ENCODE results near the gene TNFRSF1B.

Gene TNFRSF1B

DNA sequence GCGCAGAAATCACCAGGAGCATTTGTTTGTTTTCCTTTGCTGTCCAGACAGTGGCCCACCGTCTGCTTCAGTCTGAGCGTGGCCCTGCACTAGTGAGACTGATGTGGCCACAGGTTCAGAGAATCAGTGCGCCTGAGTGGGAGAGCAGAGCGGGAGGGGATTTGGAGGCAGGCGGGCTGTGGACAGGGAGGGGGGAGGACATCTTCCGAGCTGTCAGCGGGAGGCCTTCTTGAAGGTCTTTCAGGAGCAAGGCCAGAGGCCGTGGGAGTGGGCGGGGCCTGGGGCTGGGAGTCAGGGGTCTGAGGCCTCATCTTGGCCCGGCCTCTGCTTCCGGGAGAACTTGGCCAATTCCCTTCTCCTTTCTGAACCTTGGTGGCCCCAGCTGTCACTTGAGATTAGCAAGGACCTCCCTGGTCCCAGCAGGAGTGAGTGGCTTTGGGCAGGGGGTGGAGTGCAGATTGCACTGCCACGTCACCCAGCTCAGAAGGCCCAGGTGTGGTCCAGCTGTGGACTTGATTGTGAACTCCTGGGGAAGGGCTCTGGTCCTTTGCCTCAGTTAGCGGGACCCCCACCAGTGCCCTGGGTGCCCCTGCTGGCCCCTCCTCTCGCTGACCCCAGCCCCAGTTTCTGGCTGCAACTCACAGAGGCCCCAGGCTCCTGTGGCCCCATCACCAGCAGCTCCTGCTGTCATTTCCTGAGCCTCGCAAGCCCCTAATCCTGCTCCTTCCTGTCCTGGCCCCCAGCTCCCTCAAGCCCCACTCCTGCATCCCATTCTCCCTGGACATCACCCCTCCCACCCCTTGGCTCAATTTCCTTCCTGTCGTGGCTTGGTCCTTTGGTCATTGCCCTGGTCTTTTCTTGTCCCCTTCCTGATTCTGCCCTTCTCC lies 8.4 kb downstream of the TNFRSF1B start:
- TF ChIP-seq, protein P1, sequence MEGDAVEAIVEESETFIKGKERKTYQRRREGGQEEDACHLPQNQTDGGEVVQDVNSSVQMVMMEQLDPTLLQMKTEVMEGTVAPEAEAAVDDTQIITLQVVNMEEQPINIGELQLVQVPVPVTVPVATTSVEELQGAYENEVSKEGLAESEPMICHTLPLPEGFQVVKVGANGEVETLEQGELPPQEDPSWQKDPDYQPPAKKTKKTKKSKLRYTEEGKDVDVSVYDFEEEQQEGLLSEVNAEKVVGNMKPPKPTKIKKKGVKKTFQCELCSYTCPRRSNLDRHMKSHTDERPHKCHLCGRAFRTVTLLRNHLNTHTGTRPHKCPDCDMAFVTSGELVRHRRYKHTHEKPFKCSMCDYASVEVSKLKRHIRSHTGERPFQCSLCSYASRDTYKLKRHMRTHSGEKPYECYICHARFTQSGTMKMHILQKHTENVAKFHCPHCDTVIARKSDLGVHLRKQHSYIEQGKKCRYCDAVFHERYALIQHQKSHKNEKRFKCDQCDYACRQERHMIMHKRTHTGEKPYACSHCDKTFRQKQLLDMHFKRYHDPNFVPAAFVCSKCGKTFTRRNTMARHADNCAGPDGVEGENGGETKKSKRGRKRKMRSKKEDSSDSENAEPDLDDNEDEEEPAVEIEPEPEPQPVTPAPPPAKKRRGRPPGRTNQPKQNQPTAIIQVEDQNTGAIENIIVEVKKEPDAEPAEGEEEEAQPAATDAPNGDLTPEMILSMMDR (IDR thresholded peaks at IDR 0.05): no peak
- Histone ChIP-seq H3K27ac (peak overlapping the region; percentile 97), H3K4me1 (ENCODE audit: control insufficient read depth in 1 of 2, insufficient read depth in 1 of 2, low read depth in 1 of 2, low read length in 1 of 2) (peaks cover 98 to 100% of the 10 kb centered on the region in 2 experiments)

DNA sequence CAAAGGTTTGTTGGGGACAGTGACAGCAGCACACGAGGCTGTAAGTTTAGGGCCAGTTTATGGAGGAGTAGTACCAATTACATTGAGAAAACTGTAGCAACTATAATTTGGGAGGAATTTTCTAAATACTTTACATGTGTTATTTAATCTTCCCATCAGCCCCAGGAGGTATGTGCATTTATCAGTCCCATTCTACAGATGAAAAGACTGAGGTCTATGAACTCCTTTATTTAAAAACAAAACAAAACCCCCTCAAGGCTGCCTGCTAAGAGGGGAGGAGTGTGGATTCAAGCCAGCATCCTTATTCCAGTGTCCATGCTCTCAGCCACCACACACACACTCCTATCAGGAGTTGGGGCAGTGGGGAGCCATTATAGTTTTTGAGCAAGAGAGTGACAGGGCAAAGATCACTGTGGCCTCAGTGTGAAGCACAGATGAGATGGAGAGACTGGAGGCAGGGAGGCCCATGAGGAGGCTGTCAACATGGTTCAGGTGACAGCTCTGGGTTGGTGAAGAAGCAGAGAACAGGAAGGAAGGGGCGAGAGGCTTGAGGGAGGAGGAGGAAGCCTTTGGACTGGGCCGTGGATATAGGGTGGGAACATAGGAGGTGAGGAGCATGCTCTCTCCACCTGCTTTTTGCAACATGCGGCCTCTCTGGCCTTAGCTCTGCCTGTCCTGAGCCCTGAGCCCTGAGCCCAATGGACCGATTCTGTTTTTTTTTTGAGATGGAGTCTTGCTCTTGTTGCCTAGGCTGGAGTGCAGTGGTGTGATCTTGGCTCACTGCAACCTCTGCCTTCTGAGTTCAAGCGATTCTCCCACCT lies 9.7 kb downstream of the TNFRSF1B start:
- Histone ChIP-seq H3K27me3 (no peaks in the 10 kb centered on the region), H3K4me1 (ENCODE audit: control insufficient read depth in 1 of 2, insufficient read depth in 1 of 2, low read depth in 1 of 2, low read length in 1 of 2) (peaks cover 100% of the 10 kb centered on the region in 2 experiments), H3K27ac (peak overlapping the region; percentile 97), H3K4me3 (ENCODE audit: low read depth in 1 of 2, low read length in 1 of 2) (peak overlapping the region in 1 of 2 experiments; percentile 54), H3K36me3 (peaks cover 46% of the 10 kb centered on the region), H3K9me3 (no peaks in the 10 kb centered on the region)
- TF ChIP-seq, protein P1 (IDR thresholded peaks at IDR 0.05): no peak

More for the DNA sequence above, 8.4 kb downstream of the TNFRSF1B start:
- Histone ChIP-seq H3K27me3 (no peaks in the 10 kb centered on the region), H3K4me3 (ENCODE audit: low read depth in 1 of 2, low read length in 1 of 2) (peak overlapping the region; percentile 54 to 58), H3K9me3 (no peaks in the 10 kb centered on the region), H3K36me3 (peaks cover 48% of the 10 kb centered on the region)

DNA sequence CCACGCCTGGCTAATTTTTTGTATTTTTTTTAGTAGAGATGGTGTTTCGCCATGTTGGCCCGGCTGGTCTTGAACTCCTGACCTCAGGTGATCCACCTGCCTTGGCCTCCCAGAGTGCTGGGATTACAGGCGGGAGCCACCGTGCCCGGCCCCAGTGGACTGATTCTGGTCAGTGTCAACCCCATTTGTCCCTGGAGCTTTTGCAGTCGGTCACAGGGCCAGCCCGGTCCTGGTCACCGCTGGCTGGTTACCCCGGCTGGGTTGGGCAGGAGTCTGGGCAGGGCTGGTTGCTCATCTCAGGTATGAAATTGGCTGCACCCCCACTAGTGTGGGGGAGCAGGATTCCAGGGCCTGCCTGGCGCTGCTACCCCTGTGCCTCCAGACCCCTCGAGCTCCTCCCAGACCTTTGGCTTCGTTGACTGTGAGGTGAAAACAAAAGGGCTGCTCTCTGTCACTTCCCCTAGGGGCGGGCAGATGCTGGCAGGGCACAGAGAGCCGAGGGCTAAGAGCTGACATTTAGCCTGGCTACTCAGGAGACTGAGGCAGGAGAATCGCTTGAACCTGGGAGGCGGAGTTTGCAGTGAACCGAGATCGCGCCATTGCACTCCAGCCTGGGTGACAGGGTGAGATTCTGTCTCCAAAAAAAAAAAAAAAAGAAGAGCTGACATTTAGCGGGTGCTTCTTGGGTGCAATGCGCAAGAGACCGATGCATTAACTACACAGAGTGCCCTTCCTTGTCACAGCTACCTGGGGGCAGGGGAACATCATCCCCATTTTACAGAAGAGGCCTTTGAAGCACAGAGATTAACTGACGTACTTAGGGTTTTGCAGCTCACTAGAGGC lies 10.6 kb downstream of the TNFRSF1B start:
- Histone ChIP-seq H3K36me3 (peaks cover 50% of the 10 kb centered on the region), H3K4me3 (ENCODE audit: low read depth in 1 of 2, low read length in 1 of 2) (peak overlapping the region; percentile 54 to 66), H3K27me3 (no peaks in the 10 kb centered on the region), H3K9me3 (no peaks in the 10 kb centered on the region), H3K4me1 (ENCODE audit: control insufficient read depth in 1 of 2, insufficient read depth in 1 of 2, low read depth in 1 of 2, low read length in 1 of 2) (peaks cover 100% of the 10 kb centered on the region in 2 experiments), H3K27ac (peak overlapping the region; percentile 97)
- TF ChIP-seq, protein P1 (IDR thresholded peaks at IDR 0.05): no peak

DNA sequence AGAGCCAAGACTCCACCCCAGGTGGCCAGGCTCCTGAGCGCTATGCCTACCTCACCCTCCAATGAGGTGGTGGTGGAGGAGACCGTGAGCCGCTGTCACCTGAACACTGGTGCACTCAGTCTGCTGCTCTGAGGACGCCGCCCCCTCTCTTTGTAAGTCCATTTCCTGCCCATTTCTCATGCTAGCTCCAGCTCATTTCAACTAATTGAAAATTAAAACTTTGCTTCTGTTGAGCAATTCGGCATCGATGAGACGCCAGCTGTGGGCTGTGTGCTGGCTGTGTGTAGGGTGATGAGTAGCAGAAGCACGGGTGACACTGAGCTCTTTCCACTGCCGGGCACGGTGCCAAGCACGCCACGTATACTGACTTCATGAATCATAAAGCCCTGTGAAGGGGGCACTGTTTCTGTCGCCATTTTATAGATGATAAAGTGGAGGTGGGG lies 11.2 kb downstream of the TNFRSF1B start:
- H3K4me1 ChIP-seq (ENCODE audit: control insufficient read depth in 1 of 2, insufficient read depth in 1 of 2, low read depth in 1 of 2, low read length in 1 of 2): peaks cover 100% of the 10 kb centered on the region in 2 experiments
- H3K36me3 ChIP-seq: peaks cover 53% of the 10 kb centered on the region
- H3K27ac ChIP-seq: peak overlapping the region; percentile 97
- H3K27me3 ChIP-seq: no peaks in the 10 kb centered on the region
- no peaks in the 10 kb centered on the region for H3K9me3 ChIP-seq
- H3K4me3 ChIP-seq (ENCODE audit: low read depth in 1 of 2, low read length in 1 of 2): peak overlapping the region; percentile 54 to 66
- TF ChIP-seq, protein P1 (IDR thresholded peaks at IDR 0.05): no peak

DNA sequence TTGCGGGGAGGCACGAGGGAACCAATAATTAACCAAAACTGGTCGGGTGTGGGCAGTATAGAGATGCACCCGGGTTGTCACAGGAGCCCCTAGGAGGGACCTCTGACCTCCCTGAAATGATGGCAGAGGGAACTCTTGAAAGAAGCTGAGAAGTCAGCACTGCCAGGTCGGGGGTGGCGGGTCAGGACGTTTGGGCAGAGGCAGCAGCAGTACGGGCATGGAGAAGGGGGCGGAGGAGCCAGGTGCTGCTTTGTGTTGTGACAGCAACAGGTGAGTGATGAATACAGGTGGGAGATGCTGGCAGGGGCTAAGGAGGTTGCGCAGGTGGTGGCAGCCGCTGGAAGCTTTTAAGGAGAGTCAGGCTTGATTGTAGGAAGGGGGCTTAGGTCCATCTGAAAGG lies 11.7 kb downstream of the TNFRSF1B start:
- Histone ChIP-seq H3K27ac (peak overlapping the region; percentile 97), H3K27me3 (no peaks in the 10 kb centered on the region), H3K9me3 (no peaks in the 10 kb centered on the region), H3K4me1 (ENCODE audit: control insufficient read depth in 1 of 2, insufficient read depth in 1 of 2, low read depth in 1 of 2, low read length in 1 of 2) (peaks cover 100% of the 10 kb centered on the region in 2 experiments), H3K36me3 (peaks cover 53% of the 10 kb centered on the region), H3K4me3 (ENCODE audit: low read depth in 1 of 2, low read length in 1 of 2) (peak overlapping the region; percentile 54 to 66)
- TF ChIP-seq, protein P1 (IDR thresholded peaks at IDR 0.05): no peak

All from neutrophil (primary cell).